Transverse colon (tissue), 3 donors: ENCODE data around the gene PSMG3.

Experiments
- CTCF ChIP-seq, 5 experiments: fragments of 200-600 bp in 3 of 5; fragments of 450-650 bp in 2 of 5; sonication (generic) in 3 of 5; IDR thresholded peaks; 1 replicate in 2 of 5; 2 replicates in 3 of 5; pipeline ENCODE4 v1.5.1; 2016 to 2017; ENCODE audit warnings: antibody characterized with exemption in 5 of 5, inconsistent platforms in 3 of 5, mild to moderate bottlenecking in 2 of 5, moderate library complexity in 1 of 5
- EP300 ChIP-seq: sonication (generic); formaldehyde crosslinking; IDR thresholded peaks from one replicate; pipeline ENCODE4 v1.6.1; 2017; ENCODE audit warnings: antibody characterized with exemption, low read depth
- POLR2A ChIP-seq: fragments of 450-650 bp; IDR thresholded peaks from one replicate; pipeline ENCODE4 v1.6.1; 2016; ENCODE audit warnings: antibody characterized with exemption, mild to moderate bottlenecking, moderate library complexity

GRCh38 chr7:1546274-1546908 is 23.4 kb downstream of the PSMG3 start:
- no peak for TF ChIP-seq EP300
- no peak for TF ChIP-seq CTCF (IDR thresholded peaks at IDR 0.05)
- no peak for TF ChIP-seq POLR2A
